Measurements from ENCODE around the gene JAKMIP2.

JAKMIP2 gene

DNA sequence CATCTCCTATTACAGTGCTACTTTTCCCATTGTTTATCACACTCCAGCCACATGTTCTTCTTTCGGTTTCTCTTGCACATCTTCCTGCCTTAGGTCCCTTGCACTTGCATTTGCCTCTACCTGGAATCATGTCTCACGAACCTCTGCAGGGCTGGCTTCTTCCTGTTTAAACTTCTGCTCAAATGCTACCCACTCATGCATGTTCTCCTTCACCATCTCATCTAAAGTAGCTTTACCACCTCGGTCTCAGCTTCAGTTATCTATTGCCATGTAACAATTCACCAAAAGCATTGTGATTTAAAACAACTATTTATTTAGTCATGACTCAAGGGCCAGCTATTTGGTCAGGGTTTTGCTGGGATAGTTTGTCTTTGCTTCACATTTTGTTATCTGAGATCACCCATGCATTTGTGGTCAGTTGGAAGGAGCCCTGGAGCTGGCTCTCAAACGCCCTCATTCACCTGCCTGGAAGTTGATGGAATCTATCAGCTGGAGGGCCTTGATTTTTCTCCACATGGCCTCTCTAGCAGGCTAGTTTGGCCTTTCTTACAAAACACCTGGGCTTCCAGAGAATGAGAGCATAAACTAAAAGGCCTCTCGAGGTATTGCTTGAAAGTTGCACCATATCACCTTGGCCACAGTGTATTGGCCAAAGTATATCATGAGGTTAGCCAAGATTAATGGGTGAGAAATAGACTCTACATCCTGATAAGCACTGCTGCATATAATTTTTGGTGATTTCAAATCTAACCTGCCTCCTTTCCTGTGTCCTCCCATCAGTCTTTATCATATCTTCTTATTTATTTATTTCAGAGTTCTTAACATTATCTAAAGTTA, 27.5 kb upstream of the JAKMIP2 start:
- no peak overlapping the region for H3K27ac ChIP-seq (replicated peaks)
- no peak overlapping the region for H3K4me3 ChIP-seq (replicated peaks; ENCODE audit: insufficient read depth, low read length)
- no peak for DNase-seq (ENCODE audit: low read depth in 1 of 2, low spot score in 1 of 2)
- no peak for TF ChIP-seq GABPA (IDR thresholded peaks at IDR 0.05; ENCODE audit: low read depth)
- TF ChIP-seq, protein P1, sequence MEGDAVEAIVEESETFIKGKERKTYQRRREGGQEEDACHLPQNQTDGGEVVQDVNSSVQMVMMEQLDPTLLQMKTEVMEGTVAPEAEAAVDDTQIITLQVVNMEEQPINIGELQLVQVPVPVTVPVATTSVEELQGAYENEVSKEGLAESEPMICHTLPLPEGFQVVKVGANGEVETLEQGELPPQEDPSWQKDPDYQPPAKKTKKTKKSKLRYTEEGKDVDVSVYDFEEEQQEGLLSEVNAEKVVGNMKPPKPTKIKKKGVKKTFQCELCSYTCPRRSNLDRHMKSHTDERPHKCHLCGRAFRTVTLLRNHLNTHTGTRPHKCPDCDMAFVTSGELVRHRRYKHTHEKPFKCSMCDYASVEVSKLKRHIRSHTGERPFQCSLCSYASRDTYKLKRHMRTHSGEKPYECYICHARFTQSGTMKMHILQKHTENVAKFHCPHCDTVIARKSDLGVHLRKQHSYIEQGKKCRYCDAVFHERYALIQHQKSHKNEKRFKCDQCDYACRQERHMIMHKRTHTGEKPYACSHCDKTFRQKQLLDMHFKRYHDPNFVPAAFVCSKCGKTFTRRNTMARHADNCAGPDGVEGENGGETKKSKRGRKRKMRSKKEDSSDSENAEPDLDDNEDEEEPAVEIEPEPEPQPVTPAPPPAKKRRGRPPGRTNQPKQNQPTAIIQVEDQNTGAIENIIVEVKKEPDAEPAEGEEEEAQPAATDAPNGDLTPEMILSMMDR (IDR thresholded peaks at IDR 0.05; ENCODE audit: insufficient read depth, low read length), result no peak
- TF ChIP-seq SPI1 (IDR thresholded peaks at IDR 0.05; ENCODE audit: borderline replicate concordance, low read depth), result no peak
- TF ChIP-seq, protein P2, sequence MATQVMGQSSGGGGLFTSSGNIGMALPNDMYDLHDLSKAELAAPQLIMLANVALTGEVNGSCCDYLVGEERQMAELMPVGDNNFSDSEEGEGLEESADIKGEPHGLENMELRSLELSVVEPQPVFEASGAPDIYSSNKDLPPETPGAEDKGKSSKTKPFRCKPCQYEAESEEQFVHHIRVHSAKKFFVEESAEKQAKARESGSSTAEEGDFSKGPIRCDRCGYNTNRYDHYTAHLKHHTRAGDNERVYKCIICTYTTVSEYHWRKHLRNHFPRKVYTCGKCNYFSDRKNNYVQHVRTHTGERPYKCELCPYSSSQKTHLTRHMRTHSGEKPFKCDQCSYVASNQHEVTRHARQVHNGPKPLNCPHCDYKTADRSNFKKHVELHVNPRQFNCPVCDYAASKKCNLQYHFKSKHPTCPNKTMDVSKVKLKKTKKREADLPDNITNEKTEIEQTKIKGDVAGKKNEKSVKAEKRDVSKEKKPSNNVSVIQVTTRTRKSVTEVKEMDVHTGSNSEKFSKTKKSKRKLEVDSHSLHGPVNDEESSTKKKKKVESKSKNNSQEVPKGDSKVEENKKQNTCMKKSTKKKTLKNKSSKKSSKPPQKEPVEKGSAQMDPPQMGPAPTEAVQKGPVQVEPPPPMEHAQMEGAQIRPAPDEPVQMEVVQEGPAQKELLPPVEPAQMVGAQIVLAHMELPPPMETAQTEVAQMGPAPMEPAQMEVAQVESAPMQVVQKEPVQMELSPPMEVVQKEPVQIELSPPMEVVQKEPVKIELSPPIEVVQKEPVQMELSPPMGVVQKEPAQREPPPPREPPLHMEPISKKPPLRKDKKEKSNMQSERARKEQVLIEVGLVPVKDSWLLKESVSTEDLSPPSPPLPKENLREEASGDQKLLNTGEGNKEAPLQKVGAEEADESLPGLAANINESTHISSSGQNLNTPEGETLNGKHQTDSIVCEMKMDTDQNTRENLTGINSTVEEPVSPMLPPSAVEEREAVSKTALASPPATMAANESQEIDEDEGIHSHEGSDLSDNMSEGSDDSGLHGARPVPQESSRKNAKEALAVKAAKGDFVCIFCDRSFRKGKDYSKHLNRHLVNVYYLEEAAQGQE (IDR thresholded peaks at IDR 0.05; ENCODE audit: insufficient replicate concordance, low read depth), result no peak
- no peak for TF ChIP-seq POLR2AphosphoS5 (IDR thresholded peaks at IDR 0.05; ENCODE audit: low read depth)
- H3K27me3 ChIP-seq (ENCODE audit: insufficient read depth, poor library complexity, severe bottlenecking), result no peaks in the 10 kb centered on the region

DNA sequence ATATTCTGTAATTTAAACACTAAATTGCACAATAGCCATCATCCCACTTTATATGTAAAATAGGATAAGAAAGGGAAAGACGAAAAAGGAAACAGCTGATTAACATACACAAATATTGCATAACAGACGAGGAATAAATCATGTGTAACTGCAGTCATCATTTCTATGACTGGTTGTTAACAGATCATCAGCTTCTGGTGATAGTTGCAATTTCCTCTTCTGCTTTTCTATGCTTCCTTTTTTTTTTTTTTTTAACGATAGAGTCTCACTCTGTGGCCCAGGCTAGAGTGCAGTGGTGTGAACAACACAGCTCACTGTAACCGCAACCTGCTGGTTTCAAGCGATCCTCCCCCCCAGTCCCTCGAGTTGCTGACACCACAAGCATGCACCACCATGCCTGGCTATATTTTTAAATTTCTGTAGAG, 22.5 kb upstream of the JAKMIP2 start:
- peak overlapping the region; percentile 45 for H3K27ac ChIP-seq (replicated peaks)
- no peak overlapping the region for H3K4me3 ChIP-seq (replicated peaks; ENCODE audit: insufficient read depth, low read length)
- TF ChIP-seq, protein P2 (IDR thresholded peaks at IDR 0.05; ENCODE audit: insufficient replicate concordance, low read depth), result no peak
- TF ChIP-seq GABPA (IDR thresholded peaks at IDR 0.05; ENCODE audit: low read depth) (peak; percentile 40; the same call in 1 of the 2 replicates), POLR2AphosphoS5 (IDR thresholded peaks at IDR 0.05; ENCODE audit: low read depth) (peak; percentile 74), SPI1 (IDR thresholded peaks at IDR 0.05; ENCODE audit: borderline replicate concordance, low read depth) (peak; percentile 89; the same call in 1 of the 2 replicates)
- TF ChIP-seq, protein P1 (IDR thresholded peaks at IDR 0.05; ENCODE audit: insufficient read depth, low read length), result no peak
- peak; percentile 72 to 90 for DNase-seq (ENCODE audit: low read depth in 1 of 2, low spot score in 1 of 2)
- H3K27me3 ChIP-seq (ENCODE audit: insufficient read depth, poor library complexity, severe bottlenecking), result no peaks in the 10 kb centered on the region

DNA sequence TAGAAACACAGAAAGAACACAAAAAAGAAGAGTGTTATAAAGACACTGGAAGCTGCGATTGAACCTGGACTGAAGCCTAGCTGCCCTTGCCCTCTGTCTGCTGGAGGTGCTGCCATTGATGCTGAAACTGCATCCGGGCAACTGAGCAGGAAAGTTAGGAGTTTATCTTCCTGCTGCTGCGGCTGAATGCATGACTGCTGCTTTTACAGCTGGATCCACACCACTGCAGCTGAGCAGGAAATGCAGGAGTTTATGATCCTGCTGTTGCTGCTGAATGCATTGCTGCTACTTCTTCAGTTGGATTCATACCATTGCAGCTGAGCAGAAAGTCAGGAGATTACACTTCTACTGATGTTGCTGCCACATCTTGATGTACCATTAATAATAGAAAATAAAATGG, 21.8 kb upstream of the JAKMIP2 start:
- no peak for DNase-seq (ENCODE audit: low read depth in 1 of 2, low spot score in 1 of 2)
- no peak overlapping the region for H3K27ac ChIP-seq (replicated peaks)

More for the DNA sequence above, 21.8 kb upstream of the JAKMIP2 start:
- no peak for TF ChIP-seq SPI1 (IDR thresholded peaks at IDR 0.05; ENCODE audit: borderline replicate concordance, low read depth)
- TF ChIP-seq POLR2AphosphoS5 (IDR thresholded peaks at IDR 0.05; ENCODE audit: low read depth), result no peak
- TF ChIP-seq, protein P1 (IDR thresholded peaks at IDR 0.05; ENCODE audit: insufficient read depth, low read length), result no peak
- TF ChIP-seq, protein P2 (IDR thresholded peaks at IDR 0.05; ENCODE audit: insufficient replicate concordance, low read depth), result no peak
- no peak for TF ChIP-seq GABPA (IDR thresholded peaks at IDR 0.05; ENCODE audit: low read depth)
- Histone ChIP-seq H3K27me3 (ENCODE audit: insufficient read depth, poor library complexity, severe bottlenecking) (no peaks in the 10 kb centered on the region), H3K4me3 (replicated peaks; ENCODE audit: insufficient read depth, low read length) (no peak overlapping the region)

Data from HL-60 (cell line).